ENCODE results near the gene ADGRD1. TPM values are rescaled to one million over a fixed set of nuclear protein-coding genes. Genes with fewer than 3 reads are reported as not detected.

ADGRD1 gene
- total RNA-seq, 1 donor from 2014 or later: 8.4 TPM

GRCh38 chr12:131043401-131043871 lies 89.7 kb downstream of the ADGRD1 start:
- H3K4me1 Mint-ChIP-seq (ENCODE audit: low read depth): no peaks in the 10 kb centered on the region
- H3K4me3 Mint-ChIP-seq (ENCODE audit: low read depth): no peak overlapping the region
- no peaks in the 10 kb centered on the region for H3K9me3 Mint-ChIP-seq
- H3K27me3 Mint-ChIP-seq (ENCODE audit: low read depth): no peaks in the 10 kb centered on the region
- intact Hi-C loops (cut with micrococcal nuclease): no loop called here
- DNase-seq (ENCODE audit: low spot score): no peak
- H3K36me3 Mint-ChIP-seq (ENCODE audit: low read depth): no peaks in the 10 kb centered on the region
- no peak overlapping the region for H3K27ac Mint-ChIP-seq

DNA sequence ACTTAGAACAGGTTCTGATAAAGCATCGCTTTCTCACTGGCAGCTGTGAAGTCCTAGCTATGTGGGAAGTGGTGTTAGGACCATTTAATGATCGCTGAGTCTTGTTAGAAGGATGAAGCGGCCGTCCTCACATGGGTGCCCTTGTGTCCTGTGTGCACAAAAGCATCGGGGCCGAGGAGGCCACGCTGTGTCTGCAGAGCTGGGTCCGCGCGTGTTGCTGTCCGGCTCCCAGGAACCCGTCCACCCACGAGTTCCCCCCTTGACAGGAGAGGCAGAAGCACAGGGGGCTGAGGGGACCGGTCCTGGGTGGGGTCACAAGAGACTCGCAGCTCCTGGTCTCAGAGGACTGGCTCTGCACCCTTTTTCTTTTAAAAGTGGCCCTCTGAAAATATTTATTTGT lies 90.4 kb downstream of the ADGRD1 start:
- intact Hi-C loops (cut with micrococcal nuclease): no loop called here
- DNase-seq (ENCODE audit: low spot score): no peak
- Mint-ChIP-seq H3K4me3 (ENCODE audit: low read depth) (no peak overlapping the region), H3K9me3 (no peaks in the 10 kb centered on the region), H3K36me3 (ENCODE audit: low read depth) (no peaks in the 10 kb centered on the region), H3K27ac (no peak overlapping the region), H3K27me3 (ENCODE audit: low read depth) (no peaks in the 10 kb centered on the region), H3K4me1 (ENCODE audit: low read depth) (no peaks in the 10 kb centered on the region)

DNA sequence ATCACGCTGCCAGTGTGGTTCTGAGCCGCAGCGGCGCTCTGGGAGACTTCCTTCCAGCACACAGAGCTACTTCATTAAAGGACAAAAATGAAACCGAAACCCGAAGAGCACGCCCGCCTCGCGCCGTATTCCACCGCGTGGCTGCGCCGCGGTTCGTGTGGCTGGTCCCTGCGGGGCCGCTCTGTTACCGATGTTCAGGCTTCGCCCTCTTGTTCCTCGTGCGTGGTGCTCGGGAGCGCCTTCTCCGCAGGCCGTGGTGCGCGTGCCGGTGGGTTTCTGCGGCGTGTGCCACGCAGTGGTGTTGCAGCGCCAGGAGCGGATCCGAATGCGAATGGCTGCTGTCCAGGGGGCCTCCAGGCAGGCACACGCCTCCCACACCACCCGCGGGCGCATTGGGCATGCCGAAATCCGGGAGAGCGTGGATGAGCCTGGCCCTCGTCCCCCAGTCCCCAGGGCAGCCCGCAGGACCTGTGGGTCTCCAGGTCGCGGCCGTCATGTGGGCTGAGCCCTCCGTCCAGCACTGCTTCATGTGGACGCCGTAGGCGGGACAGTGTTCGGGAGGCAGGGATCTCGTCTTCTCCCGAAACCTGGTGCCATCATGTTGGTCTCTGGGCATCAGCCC lies 91.2 kb downstream of the ADGRD1 start:
- no peaks in the 10 kb centered on the region for H3K4me1 Mint-ChIP-seq (ENCODE audit: low read depth)
- no peaks in the 10 kb centered on the region for H3K9me3 Mint-ChIP-seq

DNA sequence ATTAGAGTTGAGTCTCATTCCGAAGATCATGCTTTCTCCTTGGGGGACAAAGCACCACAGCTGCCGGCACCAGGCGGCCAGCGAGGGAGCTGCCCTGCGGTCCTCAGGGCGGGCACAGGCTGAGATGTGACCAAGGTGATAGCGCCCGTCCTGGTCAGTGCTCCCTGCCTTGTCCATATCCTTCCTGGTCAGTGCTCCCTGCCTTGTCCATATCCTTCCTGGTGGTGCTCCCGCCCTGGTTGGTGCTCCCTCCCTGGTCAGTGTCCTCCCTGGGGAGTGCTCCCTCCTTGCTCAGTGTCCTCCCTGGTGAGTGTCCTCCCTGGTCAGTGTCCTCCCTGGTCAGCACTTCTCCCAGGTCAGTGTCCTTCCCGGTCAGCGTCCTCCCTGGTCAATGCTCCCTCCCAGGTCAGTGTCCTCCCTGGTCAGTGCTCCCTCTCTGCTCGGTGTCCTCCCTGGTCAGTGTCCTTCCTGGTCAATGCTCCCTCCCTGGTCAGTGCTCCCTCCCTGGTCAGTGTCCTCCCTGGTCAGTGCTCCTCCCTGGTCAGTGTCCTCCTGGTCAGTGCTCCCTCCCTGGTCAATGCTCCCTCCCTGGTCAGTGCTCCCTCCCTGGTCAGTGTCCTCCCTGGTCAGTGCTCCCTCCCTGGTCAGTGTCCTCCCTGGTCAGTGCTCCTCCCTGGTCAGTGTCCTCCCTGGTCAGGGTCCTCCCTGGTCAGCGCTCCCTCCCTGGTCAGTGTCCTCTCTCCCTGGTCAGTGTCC lies 92.2 kb downstream of the ADGRD1 start:
- no peaks in the 10 kb centered on the region for H3K36me3 Mint-ChIP-seq (ENCODE audit: low read depth)
- H3K9me3 Mint-ChIP-seq: no peaks in the 10 kb centered on the region
- H3K4me1 Mint-ChIP-seq (ENCODE audit: low read depth): no peaks in the 10 kb centered on the region
- no peak for DNase-seq (ENCODE audit: low spot score)
- no peaks in the 10 kb centered on the region for H3K27me3 Mint-ChIP-seq (ENCODE audit: low read depth)
- H3K27ac Mint-ChIP-seq: no peak overlapping the region
- H3K4me3 Mint-ChIP-seq (ENCODE audit: low read depth): no peak overlapping the region
- intact Hi-C loops (cut with micrococcal nuclease): no loop called here

More for the DNA sequence above, 91.2 kb downstream of the ADGRD1 start:
- H3K27ac Mint-ChIP-seq: no peak overlapping the region
- no peaks in the 10 kb centered on the region for H3K27me3 Mint-ChIP-seq (ENCODE audit: low read depth)
- DNase-seq (ENCODE audit: low spot score): no peak
- no peak overlapping the region for H3K4me3 Mint-ChIP-seq (ENCODE audit: low read depth)
- intact Hi-C loops (cut with micrococcal nuclease): no loop called here
- H3K36me3 Mint-ChIP-seq (ENCODE audit: low read depth): no peaks in the 10 kb centered on the region

DNA sequence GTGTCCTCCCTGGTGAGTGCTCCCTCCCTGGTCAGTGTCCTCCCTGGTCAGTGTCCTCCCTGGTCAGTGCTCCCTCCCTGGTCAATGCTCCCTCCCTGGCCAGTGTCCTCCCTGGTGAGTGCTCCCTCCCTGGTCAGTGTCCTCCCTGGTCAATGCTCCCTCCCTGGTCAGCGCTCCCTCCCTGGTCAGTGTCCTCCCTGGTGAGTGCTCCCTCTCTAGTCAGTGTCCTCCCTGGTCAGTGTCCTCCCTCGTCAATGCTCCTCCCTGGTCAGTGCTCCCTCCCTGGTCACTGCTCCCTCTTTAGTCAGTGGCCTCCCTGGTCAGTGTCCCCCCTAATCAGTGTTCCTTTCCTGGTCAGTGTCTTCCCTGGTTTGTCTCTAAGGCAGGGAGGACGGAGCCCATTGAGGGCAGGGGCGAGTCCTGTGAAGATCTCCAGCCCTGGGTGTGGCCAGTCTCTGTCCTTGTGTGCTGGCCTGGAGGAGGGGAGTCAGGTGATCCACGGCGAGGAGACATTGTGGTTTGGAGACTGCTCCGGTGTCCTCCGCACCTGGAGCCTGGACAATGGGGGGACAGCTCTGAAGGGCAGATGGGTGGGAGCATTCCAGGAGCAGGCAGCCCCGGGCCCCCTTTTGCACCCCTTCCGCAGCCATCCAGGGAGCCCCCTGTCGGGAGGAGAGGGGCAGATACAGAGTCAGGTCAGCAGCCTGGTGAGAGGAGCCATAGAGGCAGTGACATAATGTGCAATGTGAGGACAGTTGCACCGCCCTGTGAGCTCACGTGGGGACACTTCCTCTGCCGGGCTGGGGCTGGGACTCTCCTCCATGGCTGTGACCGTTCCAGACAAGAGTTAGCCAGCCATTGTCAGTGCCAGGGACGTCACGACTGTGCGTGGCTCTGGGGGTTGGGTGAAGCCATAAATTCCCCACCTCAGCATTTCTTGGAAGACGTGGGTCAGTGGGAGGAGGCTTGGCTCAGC lies 93.4 kb downstream of the ADGRD1 start:
- no peak for DNase-seq (ENCODE audit: low spot score)
- Mint-ChIP-seq H3K9me3 (no peaks in the 10 kb centered on the region), H3K4me3 (ENCODE audit: low read depth) (no peak overlapping the region), H3K27ac (no peak overlapping the region), H3K27me3 (ENCODE audit: low read depth) (no peaks in the 10 kb centered on the region), H3K4me1 (ENCODE audit: low read depth) (no peaks in the 10 kb centered on the region), H3K36me3 (ENCODE audit: low read depth) (no peaks in the 10 kb centered on the region)
- intact Hi-C loops (cut with micrococcal nuclease): no loop called here

DNA sequence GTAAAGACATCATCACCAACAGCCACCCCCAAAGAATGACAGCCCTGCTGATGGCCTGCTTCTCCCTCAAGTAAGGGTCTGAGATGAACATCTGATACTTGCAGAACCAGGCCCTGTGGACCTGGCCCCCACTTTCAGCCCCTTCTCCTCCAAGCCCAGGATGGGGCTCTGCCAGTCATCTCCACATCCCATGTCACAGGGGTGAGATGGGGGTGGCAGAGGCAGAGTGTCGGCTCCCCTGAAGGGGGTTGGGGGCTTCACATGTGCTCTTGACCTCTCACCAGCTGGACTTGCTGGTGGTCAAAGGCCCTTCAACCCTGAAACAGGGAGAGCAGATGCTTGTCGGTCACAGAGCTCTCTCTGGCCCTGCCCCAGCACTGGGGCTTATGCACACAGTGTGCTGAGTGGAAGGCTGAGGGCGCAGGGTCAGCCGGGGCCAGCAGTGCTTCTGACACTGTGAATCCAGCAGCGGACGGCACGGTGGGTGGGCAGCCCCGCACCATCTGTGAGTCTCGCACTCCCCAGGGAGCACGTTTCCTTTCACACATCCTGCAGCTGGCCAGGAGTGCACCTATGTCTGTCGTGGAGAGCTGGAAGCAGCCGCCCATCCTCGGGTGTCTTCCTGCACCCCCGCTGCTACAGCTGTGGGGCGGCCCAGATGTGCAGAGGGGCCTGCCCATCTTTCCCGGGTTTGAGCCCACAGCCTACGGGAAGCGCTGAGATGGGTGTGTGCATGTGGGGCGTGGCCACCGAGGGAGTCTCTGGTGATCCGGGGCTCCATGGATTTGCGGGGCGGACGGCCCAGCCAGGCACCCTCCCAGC lies 94.3 kb downstream of the ADGRD1 start:
- DNase-seq (ENCODE audit: low spot score): no peak
- Mint-ChIP-seq H3K9me3 (no peaks in the 10 kb centered on the region), H3K27me3 (ENCODE audit: low read depth) (no peaks in the 10 kb centered on the region), H3K4me1 (ENCODE audit: low read depth) (no peaks in the 10 kb centered on the region), H3K36me3 (ENCODE audit: low read depth) (no peaks in the 10 kb centered on the region), H3K27ac (no peak overlapping the region), H3K4me3 (ENCODE audit: low read depth) (no peak overlapping the region)
- intact Hi-C loops (cut with micrococcal nuclease): no loop called here

DNA sequence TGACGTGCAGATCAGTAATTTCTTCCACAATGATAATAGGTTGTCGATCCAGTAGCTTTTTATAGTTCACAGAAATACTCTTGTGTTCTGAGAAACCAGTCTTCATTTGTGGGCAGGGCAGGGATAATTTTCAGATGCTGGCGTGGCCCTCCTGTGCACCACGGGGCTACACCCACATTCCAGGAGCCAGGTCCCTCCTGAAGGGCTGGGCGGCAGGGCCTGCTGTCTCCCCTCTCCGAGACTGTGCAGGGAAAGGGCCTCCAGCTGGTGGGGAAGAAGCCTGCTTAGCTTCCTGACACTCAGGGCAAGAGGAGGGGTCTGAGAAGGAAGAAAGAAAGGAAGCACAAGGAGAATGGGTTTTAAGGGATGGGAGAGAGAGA lies 94.9 kb downstream of the ADGRD1 start:
- intact Hi-C loops (cut with micrococcal nuclease): no loop called here
- H3K9me3 Mint-ChIP-seq: no peaks in the 10 kb centered on the region
- no peak for DNase-seq (ENCODE audit: low spot score)
- no peaks in the 10 kb centered on the region for H3K36me3 Mint-ChIP-seq (ENCODE audit: low read depth)
- H3K4me3 Mint-ChIP-seq (ENCODE audit: low read depth): no peak overlapping the region
- no peak overlapping the region for H3K27ac Mint-ChIP-seq
- no peaks in the 10 kb centered on the region for H3K27me3 Mint-ChIP-seq (ENCODE audit: low read depth)
- H3K4me1 Mint-ChIP-seq (ENCODE audit: low read depth): no peaks in the 10 kb centered on the region

GRCh38 chr12:131049002-131049401 lies 95.3 kb downstream of the ADGRD1 start:
- H3K27ac Mint-ChIP-seq: no peak overlapping the region
- no peaks in the 10 kb centered on the region for H3K27me3 Mint-ChIP-seq (ENCODE audit: low read depth)
- H3K36me3 Mint-ChIP-seq (ENCODE audit: low read depth): no peaks in the 10 kb centered on the region
- DNase-seq (ENCODE audit: low spot score): no peak
- intact Hi-C loops (cut with micrococcal nuclease): no loop called here
- no peaks in the 10 kb centered on the region for H3K9me3 Mint-ChIP-seq
- no peak overlapping the region for H3K4me3 Mint-ChIP-seq (ENCODE audit: low read depth)
- no peaks in the 10 kb centered on the region for H3K4me1 Mint-ChIP-seq (ENCODE audit: low read depth)

DNA sequence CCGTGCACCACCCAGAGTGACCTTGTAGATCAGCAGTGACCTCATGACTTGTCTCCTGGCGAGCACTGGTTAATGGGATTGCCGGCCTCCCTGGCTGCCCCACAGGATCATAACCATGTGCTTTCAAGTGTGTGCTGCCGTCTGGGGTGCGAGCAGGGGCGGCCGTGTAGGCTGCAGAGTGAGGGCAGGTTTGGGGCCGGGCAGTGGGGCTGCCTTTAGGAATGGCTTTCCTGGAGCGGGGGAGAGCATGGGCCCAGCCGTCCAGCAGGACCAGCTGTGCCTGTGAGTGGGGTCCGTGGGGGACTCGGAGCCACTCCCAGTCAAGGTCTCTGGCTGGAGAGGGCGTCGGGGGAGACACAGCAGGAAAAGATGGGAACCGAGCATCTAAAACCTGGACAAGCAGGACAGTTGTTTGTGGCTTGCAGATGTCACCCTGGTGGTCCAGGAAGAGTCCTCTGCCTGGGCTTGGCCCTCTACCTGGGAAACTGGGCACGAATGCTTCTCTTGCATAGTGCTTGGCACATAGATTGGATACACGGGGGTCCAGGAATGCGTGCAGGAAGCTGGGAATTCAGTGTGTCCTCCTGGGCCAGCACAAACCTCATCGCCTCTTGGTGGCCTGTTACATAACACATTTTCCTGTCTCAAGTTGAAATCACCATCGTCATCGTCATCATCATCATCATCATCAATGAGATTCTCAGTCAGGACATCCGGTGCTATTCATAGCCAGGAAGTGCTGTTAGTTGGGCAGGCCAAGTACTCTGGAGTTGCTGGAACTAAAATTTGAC lies 96.0 kb downstream of the ADGRD1 start:
- H3K9me3 Mint-ChIP-seq: no peaks in the 10 kb centered on the region
- H3K36me3 Mint-ChIP-seq (ENCODE audit: low read depth): no peaks in the 10 kb centered on the region
- intact Hi-C loops (cut with micrococcal nuclease): no loop called here
- DNase-seq (ENCODE audit: low spot score): no peak
- peaks cover under 1% of the 10 kb centered on the region for H3K27me3 Mint-ChIP-seq (ENCODE audit: low read depth)
- no peak overlapping the region for H3K27ac Mint-ChIP-seq
- no peak overlapping the region for H3K4me3 Mint-ChIP-seq (ENCODE audit: low read depth)
- peaks cover under 1% of the 10 kb centered on the region for H3K4me1 Mint-ChIP-seq (ENCODE audit: low read depth)

- H3K27ac Mint-ChIP-seq: no peak overlapping the region
- no peaks in the 10 kb centered on the region for H3K9me3 Mint-ChIP-seq
- DNase-seq (ENCODE audit: low spot score): no peak
- H3K4me1 Mint-ChIP-seq (ENCODE audit: low read depth): peaks cover 8% of the 10 kb centered on the region
- no peaks in the 10 kb centered on the region for H3K36me3 Mint-ChIP-seq (ENCODE audit: low read depth)
- H3K4me3 Mint-ChIP-seq (ENCODE audit: low read depth): no peak overlapping the region
- peaks cover 2% of the 10 kb centered on the region for H3K27me3 Mint-ChIP-seq (ENCODE audit: low read depth)
- intact Hi-C loops (cut with micrococcal nuclease): no loop called here
Observed at GRCh38 chr12:131050463-131051154, 96.9 kb downstream of the ADGRD1 start.

- H3K36me3 Mint-ChIP-seq (ENCODE audit: low read depth): no peaks in the 10 kb centered on the region
- peaks cover 12% of the 10 kb centered on the region for H3K4me1 Mint-ChIP-seq (ENCODE audit: low read depth)
- no peak for DNase-seq (ENCODE audit: low spot score)
- intact Hi-C loops (cut with micrococcal nuclease): no loop called here
- H3K27ac Mint-ChIP-seq: no peak overlapping the region
- H3K4me3 Mint-ChIP-seq (ENCODE audit: low read depth): no peak overlapping the region
- H3K27me3 Mint-ChIP-seq (ENCODE audit: low read depth): peaks cover 2% of the 10 kb centered on the region
- no peaks in the 10 kb centered on the region for H3K9me3 Mint-ChIP-seq
Observed at GRCh38 chr12:131051155-131051473, 97.4 kb downstream of the ADGRD1 start.
